Parietal lobe (tissue), 1 donor: ENCODE data around the gene SOCS7. TPM values are rescaled to one million over a fixed set of nuclear protein-coding genes. Genes with fewer than 3 reads are reported as not detected.

Experiments
- total RNA-seq: library from RNA; depleted of rRNA; stranded (reverse); fragments of >200 nt; gene quantifications from one replicate; pipeline ENCODE4 v1.2.3, GENCODE V29; 2014

SOCS7 gene, protein sequence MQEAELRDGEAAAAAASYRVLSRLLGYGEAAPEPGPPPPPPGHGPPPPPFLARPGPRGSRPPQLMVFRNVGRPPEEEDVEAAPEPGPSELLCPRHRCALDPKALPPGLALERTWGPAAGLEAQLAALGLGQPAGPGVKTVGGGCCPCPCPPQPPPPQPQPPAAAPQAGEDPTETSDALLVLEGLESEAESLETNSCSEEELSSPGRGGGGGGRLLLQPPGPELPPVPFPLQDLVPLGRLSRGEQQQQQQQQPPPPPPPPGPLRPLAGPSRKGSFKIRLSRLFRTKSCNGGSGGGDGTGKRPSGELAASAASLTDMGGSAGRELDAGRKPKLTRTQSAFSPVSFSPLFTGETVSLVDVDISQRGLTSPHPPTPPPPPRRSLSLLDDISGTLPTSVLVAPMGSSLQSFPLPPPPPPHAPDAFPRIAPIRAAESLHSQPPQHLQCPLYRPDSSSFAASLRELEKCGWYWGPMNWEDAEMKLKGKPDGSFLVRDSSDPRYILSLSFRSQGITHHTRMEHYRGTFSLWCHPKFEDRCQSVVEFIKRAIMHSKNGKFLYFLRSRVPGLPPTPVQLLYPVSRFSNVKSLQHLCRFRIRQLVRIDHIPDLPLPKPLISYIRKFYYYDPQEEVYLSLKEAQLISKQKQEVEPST
- 64.8 TPM for total RNA-seq

DNA sequence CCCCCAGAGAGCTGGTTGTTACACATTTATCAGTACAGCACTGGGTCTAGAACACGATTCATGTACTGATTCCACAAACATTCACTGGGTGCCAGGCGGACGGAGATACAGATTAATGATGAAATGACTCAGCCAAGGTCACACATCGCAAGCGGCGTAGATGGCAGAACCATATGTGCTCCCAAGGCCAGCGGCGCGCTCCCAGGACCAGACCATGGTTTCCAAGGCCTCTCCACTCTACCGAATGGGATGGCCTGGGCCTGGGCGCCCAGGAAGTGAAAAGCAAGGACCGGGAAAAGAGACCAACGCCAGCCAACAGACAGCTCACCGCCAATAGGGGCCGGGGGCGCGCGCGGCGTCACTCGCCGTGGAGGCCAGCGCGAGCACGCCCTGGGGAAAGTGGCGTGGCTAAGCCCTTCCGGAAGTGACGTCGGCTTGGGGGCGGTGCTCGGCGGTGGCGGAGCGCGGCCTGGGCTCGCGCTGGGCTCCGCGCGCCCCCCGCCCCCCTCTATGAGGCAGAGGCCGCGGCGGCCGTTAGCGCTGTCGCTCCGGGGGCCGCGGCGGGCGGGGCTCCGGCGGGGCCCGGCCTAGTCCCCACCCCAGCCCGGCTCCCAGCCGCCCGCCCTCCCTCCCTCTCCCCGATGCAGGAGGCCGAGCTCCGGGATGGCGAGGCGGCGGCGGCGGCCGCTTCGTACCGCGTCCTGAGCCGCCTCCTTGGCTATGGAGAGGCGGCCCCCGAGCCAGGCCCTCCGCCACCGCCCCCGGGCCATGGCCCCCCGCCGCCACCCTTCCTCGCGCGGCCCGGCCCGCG, at the start of gene SOCS7:
Gene SOCS7, plus strand, starts transcription at position 433 of the 811 bp plus-strand sequence. Its CDS starts 209 bp downstream, at position 642.

DNA sequence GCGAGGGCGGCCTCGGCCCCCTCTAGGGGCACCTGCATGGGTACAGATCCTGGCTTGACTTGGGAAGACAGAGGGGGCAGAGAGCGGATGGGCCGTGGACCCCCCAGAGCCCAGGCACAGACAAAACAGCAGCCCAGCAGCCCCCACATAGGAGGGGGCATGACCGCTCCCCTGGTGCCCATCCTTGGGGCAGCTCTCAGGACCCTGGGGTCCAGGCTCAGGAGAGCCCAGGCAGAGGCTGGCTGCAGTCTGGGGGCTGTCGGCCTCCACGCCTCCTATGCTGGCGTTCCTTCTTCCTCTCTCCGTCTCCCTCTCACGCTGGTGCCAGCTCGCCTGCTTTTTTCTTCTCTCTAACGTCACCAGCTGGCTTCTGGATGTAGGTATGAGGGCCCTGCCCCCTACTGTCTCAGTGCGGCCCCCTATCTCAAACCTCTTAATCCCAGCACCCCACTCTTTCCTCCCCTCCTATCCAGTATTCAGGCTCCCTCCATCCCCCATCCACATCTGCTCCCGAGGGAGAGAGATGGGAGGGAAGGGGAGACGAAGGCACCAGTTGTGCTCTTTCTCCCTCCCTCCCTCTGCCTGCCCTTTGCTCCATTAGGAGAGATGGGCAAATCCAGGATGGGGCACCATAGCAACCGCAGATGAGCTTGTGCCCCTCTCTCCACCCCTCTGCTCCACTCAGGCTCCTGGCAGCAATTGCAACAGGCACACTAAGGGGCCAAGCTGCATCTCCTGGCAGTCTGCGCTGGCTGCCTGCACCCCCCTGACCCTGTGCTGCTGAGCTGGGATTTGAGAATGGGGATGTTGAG, 7.8 kb upstream of the SOCS7 start, which contains the start of gene GPR179:
Gene GPR179, minus strand, starts transcription at position 349 of the 812 bp plus-strand sequence. Its CDS starts 167 bp downstream, at position 182.

DNA sequence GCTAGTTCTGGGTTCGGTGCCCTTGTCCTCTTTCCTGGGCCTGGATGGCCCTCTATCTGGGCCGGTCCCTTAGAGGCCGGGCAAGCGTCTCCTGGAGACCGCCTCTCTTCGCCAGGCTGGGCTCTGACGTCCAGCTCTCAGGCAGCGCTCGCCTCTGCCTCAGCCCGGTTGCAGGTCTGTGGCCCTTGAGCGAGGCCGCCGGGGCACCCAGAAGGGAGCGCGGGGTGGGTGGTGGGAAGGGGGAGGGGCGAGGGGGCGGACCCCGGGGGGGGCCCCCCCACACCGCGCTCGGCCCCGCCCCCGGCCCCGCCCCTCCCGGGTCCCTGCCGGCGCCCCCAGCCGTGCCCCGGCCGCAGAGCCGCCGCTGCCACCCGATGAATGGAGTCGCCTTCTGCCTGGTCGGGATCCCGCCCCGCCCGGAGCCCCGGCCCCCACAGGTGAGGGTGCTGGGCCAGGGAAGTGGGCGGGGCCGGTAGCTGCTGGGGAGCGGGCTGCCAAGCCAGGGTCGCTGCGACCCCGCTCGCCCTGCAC, 76.5 kb downstream of the SOCS7 start, which contains the start of gene ARHGAP23:
Gene ARHGAP23, plus strand, starts transcription at position 353 of the 531 bp plus-strand sequence. Its CDS starts 22 bp downstream, at position 375.

Other genes starting within 250 kb of the SOCS7 start
- gene TBC1D3E, start 223.9 kb upstream of the SOCS7 start, total RNA-seq, result not detected
- not detected for gene TBC1D3, start 159.3 kb upstream of the SOCS7 start, total RNA-seq
- gene MRPL45, start 54.7 kb upstream of the SOCS7 start, total RNA-seq, result 27.5 TPM
- 0.63 TPM for gene GPR179, start 7.9 kb upstream of the SOCS7 start, total RNA-seq
- gene ARHGAP23, start 76.6 kb downstream of the SOCS7 start, total RNA-seq, result 75.7 TPM